GM18511 (cell line): ENCODE results near the gene KLC1.

Source experiments
- ATAC-seq: cut with Tn5 transposase; IDR thresholded peaks from one replicate; pipeline ENCODE4 v1.9.1; 2021; ENCODE audit warnings: mild to moderate bottlenecking, moderate library complexity; ENCODE audit not compliant: unreplicated experiment

KLC1 gene

DNA sequence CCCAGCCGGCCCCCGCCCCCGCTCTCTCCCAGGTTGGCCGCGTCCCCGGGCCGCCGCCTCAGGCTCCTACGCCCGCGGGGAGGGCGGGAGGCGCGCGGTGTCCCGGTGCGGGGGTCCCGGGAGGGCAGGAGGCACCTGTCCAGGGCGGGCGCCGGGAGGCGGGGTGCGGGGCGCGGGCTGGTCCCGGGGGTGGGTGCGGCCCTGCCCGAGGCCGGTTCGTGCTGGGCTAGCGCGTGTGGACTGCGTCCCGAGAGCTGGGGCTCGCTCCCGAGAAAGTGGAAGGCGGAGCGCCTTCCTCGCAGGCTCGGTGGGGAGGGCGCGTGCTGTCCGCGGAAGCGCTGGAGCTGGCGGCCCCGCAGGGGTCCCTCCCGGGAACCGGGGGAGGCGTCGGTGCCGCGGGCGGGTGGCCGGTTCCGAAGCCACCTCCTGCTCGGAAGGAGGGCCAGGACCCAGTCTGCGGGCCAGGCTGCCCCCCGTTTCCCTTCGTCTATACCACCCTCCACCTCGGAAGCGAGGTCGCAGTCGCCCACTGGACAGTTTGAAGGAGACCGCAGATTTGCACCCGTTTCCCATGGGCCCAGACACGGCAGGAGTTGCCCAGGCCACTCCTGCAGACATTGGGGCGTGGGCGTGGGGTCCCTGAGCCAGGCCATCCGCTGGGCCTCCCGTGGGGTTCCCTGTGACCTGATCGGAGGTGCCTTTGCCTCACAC, 87.2 kb downstream of the KLC1 start:
- peak; percentile 3 for ATAC-seq

GRCh38 chr14:103716899-103717411, 87.9 kb downstream of the KLC1 start:
- ATAC-seq = no peak

DNA sequence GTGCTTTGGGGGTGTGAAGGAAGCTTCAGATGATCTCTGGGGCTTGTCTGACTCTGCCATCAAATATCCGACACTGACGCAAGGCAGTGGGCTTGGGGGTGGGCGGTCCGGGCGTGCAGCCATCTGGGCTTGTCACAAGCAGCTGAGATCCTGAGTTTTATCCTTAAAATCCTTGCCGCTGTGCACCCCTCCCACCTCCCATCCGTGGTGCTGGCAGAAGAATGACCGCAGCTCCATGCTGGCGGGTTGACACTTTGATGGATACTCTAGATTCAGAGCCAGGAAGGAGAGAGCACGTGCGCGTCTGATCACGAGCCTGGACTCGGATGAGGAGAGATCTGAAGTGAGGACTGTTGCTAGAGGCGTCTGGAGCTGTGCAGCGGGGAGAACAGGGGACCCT, 89.6 kb downstream of the KLC1 start:
- no peak for ATAC-seq

DNA sequence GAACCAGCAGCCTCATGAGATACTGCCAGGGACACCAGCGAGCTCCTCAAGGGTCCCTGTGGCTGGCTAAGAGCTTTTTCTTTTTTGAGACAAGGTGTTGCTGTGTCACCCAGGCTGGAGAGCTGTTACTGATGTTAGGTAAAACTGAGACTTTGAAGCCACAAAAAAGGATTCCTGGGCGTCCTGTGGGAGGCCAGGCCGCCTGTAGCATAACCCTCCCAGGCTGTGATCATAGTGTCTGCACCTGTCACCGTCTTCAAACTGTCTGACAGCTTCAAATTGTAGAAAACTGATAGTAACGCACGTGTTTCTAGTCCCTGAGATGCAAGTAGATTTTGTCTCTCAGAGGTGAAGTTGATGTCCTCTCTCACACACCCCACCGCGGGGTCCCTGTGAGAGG, 90.7 kb downstream of the KLC1 start:
- no peak for ATAC-seq

- no peak for ATAC-seq
Measured at GRCh38 chr14:103721334-103722120, 92.5 kb downstream of the KLC1 start.

- no peak for ATAC-seq
Measured at GRCh38 chr14:103723748-103724081, 94.7 kb downstream of the KLC1 start.

GRCh38 chr14:103724116-103724515, 95.1 kb downstream of the KLC1 start:
- ATAC-seq = no peak

DNA sequence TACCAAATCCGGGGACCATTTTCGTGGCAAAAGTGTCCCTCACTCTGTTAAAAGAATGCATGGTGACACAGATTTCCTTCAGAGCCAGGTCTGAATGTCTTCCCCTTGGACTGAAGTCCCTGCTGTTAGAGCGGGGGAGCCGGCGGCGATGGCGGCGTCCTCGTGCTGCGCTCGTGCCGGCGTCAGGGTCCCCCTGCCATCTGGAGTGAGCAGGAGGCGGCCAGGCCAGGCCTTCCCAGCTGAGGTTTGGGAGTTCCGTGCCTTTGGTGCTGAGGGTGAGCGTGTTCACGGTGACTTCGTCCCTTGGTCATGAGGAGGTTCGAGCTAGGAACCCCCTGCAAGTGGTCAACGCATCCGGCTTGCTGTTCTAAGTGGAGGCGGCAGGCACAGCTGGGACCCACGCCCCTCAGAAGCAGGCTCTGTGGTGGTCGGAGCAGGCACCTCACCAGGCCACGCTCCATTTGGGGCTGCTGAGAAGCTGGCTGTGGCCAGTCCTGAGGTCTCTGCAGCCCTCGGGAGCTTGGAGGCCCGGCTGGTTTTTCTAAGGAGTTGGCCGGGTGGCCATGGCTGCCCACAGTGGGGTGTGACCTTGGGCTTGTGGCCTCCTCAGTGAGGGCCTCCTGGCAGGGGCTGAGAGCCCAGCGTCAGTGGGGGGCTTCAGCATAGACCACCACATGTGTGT, 96.1 kb downstream of the KLC1 start:
- no peak for ATAC-seq

GRCh38 chr14:103725739-103726395, 96.9 kb downstream of the KLC1 start:
- no peak for ATAC-seq

- ATAC-seq = no peak
Measured at GRCh38 chr14:103726474-103726873, 97.5 kb downstream of the KLC1 start.

DNA sequence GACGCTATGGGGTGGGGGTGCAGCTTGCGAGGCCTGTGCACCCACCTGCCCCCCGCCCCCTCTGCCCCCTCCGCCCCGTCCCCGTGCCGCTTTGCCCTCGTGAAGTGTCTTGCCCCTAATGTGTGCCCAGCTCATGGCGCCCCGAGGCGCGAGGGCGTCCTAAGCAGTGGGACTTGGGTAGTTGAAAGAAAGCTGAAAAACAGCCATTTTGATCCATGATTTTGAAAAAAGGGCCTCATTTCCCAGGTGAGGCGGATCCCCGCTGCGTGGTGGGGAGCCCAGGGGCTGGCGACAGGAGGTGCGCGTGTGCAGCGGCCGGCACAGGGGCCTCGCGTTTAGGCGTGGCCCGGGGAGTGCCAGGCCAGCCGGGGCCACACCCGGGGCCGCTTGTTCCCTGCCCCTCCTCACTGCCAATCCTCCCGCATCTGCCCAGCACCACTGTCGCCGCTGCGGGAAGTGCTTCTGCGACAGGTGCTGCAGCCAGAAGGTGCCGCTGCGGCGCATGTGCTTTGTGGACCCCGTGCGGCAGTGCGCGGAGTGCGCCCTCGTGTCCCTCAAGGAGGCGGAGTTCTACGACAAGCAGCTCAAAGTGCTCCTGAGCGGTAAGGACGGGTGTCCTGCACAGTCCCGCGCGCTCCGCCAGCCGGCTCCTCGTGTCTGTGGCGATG, 98.4 kb downstream of the KLC1 start:
- ATAC-seq = no peak

DNA sequence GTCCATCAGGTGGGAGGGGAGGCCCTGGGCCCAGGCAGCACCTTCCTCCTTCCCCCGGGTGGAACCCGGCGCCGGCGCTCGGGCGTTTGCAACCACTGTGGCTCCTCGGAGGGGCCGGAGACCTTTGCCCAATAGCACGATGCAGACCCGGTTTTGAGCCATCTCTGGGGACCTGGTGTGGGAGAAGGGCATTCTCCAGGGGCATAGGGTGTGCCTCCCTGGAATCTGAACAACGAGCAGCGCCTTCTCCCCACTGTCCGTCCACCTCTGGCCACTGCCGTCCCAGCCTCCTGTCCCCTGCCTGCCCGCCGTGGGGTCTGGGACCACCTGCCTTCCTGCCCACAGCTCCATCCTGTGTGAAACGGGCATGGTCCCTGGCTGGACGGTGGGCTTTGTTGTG, 99.1 kb downstream of the KLC1 start:
- no peak for ATAC-seq

DNA sequence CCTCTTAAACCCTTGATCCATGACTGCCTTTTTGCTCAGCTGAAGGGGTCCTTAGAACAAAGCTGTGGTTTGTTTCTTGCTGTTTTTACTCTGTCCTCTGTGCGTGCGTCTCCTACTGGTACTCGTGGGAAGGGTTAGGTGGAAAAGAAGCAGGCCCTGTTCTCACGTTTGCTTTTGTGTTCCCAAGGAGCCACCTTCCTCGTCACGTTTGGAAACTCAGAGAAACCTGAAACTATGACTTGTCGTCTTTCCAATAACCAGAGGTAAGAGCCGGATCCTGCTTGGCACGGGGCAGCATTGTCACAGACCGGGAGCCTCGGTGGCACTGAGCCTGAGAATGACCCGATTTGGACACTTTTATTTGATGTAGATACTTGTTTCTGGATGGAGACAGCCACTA, 99.7 kb downstream of the KLC1 start:
- ATAC-seq = no peak

- ATAC-seq = no peak
Measured at GRCh38 chr14:103729496-103730448, 100.8 kb downstream of the KLC1 start.

- ATAC-seq = no peak
Measured at GRCh38 chr14:103730490-103731035, 101.6 kb downstream of the KLC1 start.

GRCh38 chr14:103731481-103731880, 102.5 kb downstream of the KLC1 start:
- ATAC-seq = no peak

DNA sequence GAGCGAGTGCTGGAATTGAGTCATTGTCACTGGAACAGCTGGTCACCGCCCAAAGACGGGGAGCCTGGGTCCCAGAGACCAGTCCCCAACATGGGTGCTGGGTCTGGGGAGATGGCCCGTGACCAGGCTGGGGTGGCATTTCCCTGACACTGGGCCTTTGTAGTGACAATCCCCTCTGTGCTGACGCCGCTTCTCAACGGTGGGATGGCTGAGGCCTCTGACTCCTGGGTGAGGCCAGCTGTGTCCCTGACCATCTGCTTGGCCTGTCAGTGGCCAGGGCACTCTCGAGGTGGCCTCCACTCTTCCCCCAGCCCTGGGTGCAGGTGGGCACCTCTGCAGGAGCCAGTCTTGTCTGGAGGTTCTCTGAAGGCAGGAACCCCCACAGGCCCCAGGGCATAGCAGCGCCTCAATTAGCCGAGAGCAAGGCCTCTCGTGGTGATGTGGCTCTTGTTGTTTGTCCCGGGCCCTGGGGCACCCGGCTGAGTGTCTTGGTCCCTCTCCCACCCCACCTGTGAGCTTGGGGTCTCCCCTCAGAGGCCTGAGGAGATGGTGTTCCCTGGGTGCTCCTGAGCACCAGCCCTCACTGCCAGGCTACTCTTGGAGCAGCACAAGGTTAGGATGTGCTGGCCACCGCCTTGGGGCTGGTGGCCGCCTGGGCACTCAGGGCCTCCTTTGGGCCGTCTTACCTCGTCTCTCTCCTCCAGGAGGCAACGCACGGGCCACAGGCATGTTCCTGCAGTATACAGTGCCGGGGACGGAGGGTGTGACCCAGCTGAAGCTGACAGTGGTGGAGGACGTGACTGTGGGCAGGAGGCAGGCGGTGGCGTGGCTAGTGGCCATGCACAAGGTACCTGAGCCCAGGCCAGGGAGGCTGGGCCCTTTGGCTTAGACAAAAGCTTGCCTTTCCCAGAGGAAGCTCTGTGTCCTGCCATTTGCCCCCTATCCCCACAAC, 103.2 kb downstream of the KLC1 start:
- no peak for ATAC-seq
